Neural cell (in vitro differentiated cells): ENCODE measurements around the gene P3H3. TPM values are rescaled to one million over a fixed set of nuclear protein-coding genes. Genes with fewer than 3 reads are reported as not detected.

Experiments
- H2AFZ ChIP-seq: fragments of 200-600, 300-800 bp; sonication (generic), shearing (Covaris generic); 2 replicates; pipeline ENCODE4 v1.6.0; 2014; ENCODE audit warnings: low read depth, mild to moderate bottlenecking, antibody characterized with exemption, low read length, moderate library complexity
- H3F3A ChIP-seq: fragments of 200-600 bp; shearing (Covaris generic); 2 replicates; pipeline ENCODE4 v1.6.1; 2016; ENCODE audit warnings: mild to moderate bottlenecking, moderate library complexity, mixed read lengths, antibody characterized with exemption, low read length; ENCODE audit not compliant: insufficient read depth, poor library complexity, severe bottlenecking
- H3K27ac ChIP-seq: fragments of 200-600, 300-800 bp; sonication (generic), shearing (Covaris generic); 2 replicates; pipeline ENCODE4 v1.5.1; 2014; ENCODE audit warnings: mild to moderate bottlenecking, low read length, moderate library complexity
- H3K27me3 ChIP-seq: fragments of 300-800, 200-600 bp; sonication (generic), shearing (Covaris generic); 2 replicates; pipeline ENCODE4 v1.6.0; 2014; ENCODE audit warnings: mild to moderate bottlenecking, low read depth, low read length, moderate library complexity; ENCODE audit not compliant: insufficient read depth
- H3K36me3 ChIP-seq: fragments of 300-800, 200-600 bp; sonication (generic), shearing (Covaris generic); 2 replicates; pipeline ENCODE4 v1.5.1; 2014; ENCODE audit warnings: mild to moderate bottlenecking, antibody characterized with exemption, low read length, moderate library complexity; ENCODE audit not compliant: insufficient read depth
- H3K4me2 ChIP-seq: fragments of 300-800, 200-600 bp; sonication (generic), shearing (Covaris generic); 2 replicates; pipeline ENCODE4 v1.6.0; 2014; ENCODE audit warnings: mild to moderate bottlenecking, low read length
- H3K4me3 ChIP-seq: fragments of 300-800, 200-600 bp; sonication (generic), shearing (Covaris generic); 2 replicates; pipeline ENCODE4 v1.5.1; 2014; ENCODE audit warnings: mild to moderate bottlenecking, low read length, moderate library complexity
- H3K79me2 ChIP-seq: fragments of 200-600 bp; shearing (Covaris generic); replicated peaks from 2 replicates; pipeline ENCODE4 v1.6.0; 2014; ENCODE audit warnings: mild to moderate bottlenecking, low read length, moderate library complexity; ENCODE audit not compliant: insufficient read depth
- H3K9ac ChIP-seq: fragments of 300-800, 200-600 bp; sonication (generic), shearing (Covaris generic); 2 replicates; pipeline ENCODE4 v1.6.1; 2016; ENCODE audit warnings: mild to moderate bottlenecking, low read length, mixed read lengths
- H3K9me2 ChIP-seq: fragments of 200-600 bp; shearing (Covaris generic); 2 replicates; pipeline ENCODE4 v1.6.1; 2016; ENCODE audit warnings: mild to moderate bottlenecking, low read length, mixed read lengths; ENCODE audit not compliant: insufficient read depth
- H3K9me3 ChIP-seq: fragments of 200-600, 300-800 bp; sonication (generic), shearing (Covaris generic); 2 replicates; pipeline ENCODE4 v1.6.1; 2016; ENCODE audit warnings: mild to moderate bottlenecking, mixed run types, low read length, moderate library complexity, mixed read lengths
- H4K20me1 ChIP-seq: fragments of 200-600 bp; shearing (Covaris generic); 2 replicates; pipeline ENCODE4 v1.6.1; 2016; ENCODE audit warnings: mild to moderate bottlenecking, mixed run types; ENCODE audit not compliant: insufficient read depth
- CTCF ChIP-seq: fragments of 450-650 bp; IDR thresholded peaks from 2 replicates; pipeline ENCODE4 v1.5.1; 2014; ENCODE audit warnings: antibody characterized with exemption, mild to moderate bottlenecking, moderate library complexity; ENCODE audit not compliant: poor library complexity, severe bottlenecking
- EP300 ChIP-seq: fragments of 450-650 bp; conservative IDR thresholded peaks from 2 replicates; pipeline ENCODE4 v1.6.1; 2014; ENCODE audit warnings: antibody characterized with exemption, mild to moderate bottlenecking, moderate library complexity; ENCODE audit not compliant: poor library complexity, severe bottlenecking
- EZH2 ChIP-seq: fragments of 200-600, 300-800 bp; shearing (Covaris generic), sonication (generic); IDR thresholded peaks from 2 replicates; pipeline ENCODE4 v1.6.1; 2014; ENCODE audit warnings: antibody characterized with exemption, low read length, borderline replicate concordance, mild to moderate bottlenecking; ENCODE audit not compliant: insufficient read depth, poor library complexity, severe bottlenecking
- MXI1 ChIP-seq: fragments of 450-650 bp; conservative IDR thresholded peaks from 2 replicates; pipeline ENCODE4 v1.6.1; 2014; ENCODE audit warnings: antibody characterized with exemption, mild to moderate bottlenecking; ENCODE audit not compliant: poor library complexity, severe bottlenecking
- POLR2AphosphoS5 ChIP-seq: IDR thresholded peaks from 2 replicates; pipeline ENCODE4 v1.6.1; 2012
- RAD21 ChIP-seq: fragments of 450-650 bp; conservative IDR thresholded peaks from 2 replicates; pipeline ENCODE4 v1.6.1; 2014; ENCODE audit warnings: antibody characterized with exemption, mild to moderate bottlenecking, moderate library complexity
- REST ChIP-seq: IDR thresholded peaks from 2 replicates; pipeline ENCODE4 v1.6.1; 2012; ENCODE audit warnings: borderline replicate concordance
- SMC3 ChIP-seq: fragments of 450-650 bp; conservative IDR thresholded peaks from 2 replicates; pipeline ENCODE4 v1.6.1; 2014; ENCODE audit warnings: antibody characterized with exemption, mild to moderate bottlenecking, moderate library complexity; ENCODE audit not compliant: poor library complexity
- TAF1 ChIP-seq: IDR thresholded peaks from 2 replicates; pipeline ENCODE4 v1.6.1; 2012; ENCODE audit warnings: low read depth
- polyA plus RNA-seq: library from polyadenylated mRNA; depleted of rRNA; stranded (reverse); fragments of >200 nt; gene quantifications from 2 replicates; pipeline ENCODE4 v1.2.3, GENCODE V29; 2014

The P3H3 gene
- polyA plus RNA-seq, 1 donor from 2014 or later: 58.9 TPM

DNA sequence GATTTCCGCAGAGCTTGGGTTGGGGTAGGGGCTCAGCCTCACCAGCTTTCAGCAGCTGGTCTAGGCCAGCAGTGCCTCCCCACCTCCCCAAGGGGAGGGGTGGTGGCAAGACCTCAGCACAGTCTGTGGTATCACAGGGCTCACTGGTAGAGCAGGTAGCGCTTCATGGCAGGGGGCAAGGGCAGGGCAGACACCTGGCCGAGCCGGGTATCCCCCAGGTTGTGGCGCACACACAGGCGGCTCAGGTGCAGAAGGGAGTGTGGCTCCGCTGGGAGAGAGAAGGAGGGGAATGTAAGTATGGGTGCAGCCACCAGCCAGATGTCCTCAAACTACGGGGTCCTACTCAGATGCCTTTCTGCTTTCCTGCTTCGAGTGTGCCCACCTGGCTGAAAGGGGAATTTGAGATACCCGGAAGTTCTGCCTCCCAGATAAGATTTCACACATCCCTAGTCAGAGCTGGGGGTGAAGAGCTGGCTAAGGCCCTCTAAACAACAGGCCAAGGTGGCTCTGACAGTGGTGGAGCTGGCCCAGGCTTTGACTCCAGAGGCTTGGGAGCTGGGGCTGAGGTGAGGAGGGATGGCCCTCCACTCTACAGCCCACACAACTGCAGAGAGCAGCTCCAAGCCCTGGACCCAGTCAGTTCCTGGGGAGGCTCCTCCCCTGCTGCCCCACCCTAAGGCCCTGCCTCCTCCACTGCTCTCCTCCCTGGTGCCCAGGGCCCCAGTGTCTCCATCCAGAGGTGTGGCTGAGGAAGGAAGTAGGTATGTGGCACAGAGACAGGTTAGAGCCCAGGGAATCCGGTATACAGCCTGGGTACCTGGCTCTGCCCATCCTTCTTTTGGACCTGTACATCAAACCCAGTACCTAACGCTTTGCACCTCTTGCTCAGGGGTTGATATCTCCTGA lies 43.1 kb downstream of the P3H3 start:
- no peaks in the 10 kb centered on the region for H3K9me3 ChIP-seq
- H3F3A ChIP-seq: peaks cover 3% of the 10 kb centered on the region
- no peak overlapping the region for H3K27ac ChIP-seq
- no peaks in the 10 kb centered on the region for H3K9me2 ChIP-seq
- TF ChIP-seq EZH2 (no peak), RAD21 (no peak), MXI1 (no peak), TAF1 (no peak)
- peak overlapping the region; percentile 88 for H3K4me3 ChIP-seq
- no peaks in the 10 kb centered on the region for H4K20me1 ChIP-seq
- H3K9ac ChIP-seq: peak overlapping the region; percentile 75
- H2AFZ ChIP-seq: no peak overlapping the region
- H3K36me3 ChIP-seq: no peaks in the 10 kb centered on the region
- H3K79me2 ChIP-seq: no peaks in the 10 kb centered on the region
- H3K27me3 ChIP-seq: no peaks in the 10 kb centered on the region
- no peak overlapping the region for H3K4me2 ChIP-seq

DNA sequence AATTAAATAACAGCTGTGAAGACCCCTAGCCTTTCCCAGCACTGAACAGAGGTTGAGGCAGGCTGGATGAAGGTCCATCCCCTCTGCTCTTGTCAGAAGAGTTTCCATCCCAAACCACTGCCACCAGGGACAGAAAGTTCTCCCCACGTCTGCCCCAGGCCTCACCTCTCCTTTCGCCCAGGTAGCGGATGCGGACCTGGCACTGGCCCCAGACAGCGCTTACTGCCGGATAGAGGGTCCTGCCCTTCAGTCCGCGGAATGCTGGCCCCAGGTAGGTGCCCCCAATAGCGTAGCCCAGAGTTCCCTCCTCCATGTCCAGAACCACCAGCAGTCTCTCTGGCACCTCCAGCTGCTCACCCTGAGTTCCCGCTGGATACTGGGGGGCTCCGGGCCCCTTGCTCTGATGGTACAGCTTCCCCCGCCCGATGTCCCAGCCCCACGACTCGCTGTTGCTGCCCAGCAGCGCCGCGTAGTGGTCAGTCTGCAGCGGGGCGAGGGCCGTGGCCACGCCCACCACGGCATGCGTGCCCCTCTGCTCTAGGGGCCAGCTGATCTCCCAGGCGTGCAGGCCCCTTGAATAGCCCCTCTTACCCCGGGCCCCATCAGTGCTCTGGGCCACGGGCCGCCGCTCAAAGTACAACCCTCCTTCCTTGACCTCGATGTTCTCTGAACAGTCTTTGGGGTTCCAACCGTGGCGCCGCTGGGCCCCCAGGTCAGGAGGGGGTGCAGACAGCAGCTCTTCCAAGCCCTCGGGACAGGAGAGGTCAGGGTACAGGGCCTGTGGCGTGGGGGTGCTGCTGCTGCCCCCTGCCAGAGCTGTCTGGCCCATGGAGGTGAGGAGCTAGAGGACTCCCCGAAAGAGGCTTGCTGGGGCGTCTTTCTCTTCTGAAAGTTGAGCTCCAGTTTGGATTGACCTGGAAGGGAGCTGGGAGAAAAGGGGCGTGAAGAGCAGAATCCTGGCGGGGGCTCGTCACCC lies 44.2 kb downstream of the P3H3 start:
- Histone ChIP-seq H3K9me3 (no peaks in the 10 kb centered on the region), H3K27me3 (no peaks in the 10 kb centered on the region), H3K9me2 (no peaks in the 10 kb centered on the region), H3K9ac (peak overlapping the region; percentile 75), H3K36me3 (no peaks in the 10 kb centered on the region), H2AFZ (peak overlapping the region; percentile 40), H3K27ac (peak overlapping the region; percentile 65), H3K4me3 (peak overlapping the region; percentile 88), H3K79me2 (no peaks in the 10 kb centered on the region), H3K4me2 (peak overlapping the region; percentile 86), H3F3A (no peaks in the 10 kb centered on the region), H4K20me1 (no peaks in the 10 kb centered on the region)
- peak; percentile 51 for TF ChIP-seq RAD21
- peak; percentile 60 for TF ChIP-seq MXI1
- peak; percentile 89 for TF ChIP-seq CTCF
- TF ChIP-seq POLR2AphosphoS5: peak; percentile 34
- TF ChIP-seq REST: no peak
- no peak for TF ChIP-seq TAF1
- TF ChIP-seq EZH2: no peak
- peak; percentile 64 for TF ChIP-seq SMC3
- TF ChIP-seq EP300: no peak
